ENCODE results near the gene RSRC1. TPM values are rescaled to one million over a fixed set of nuclear protein-coding genes. Genes with fewer than 3 reads are reported as not detected.

The RSRC1 gene
- total RNA-seq, 1 donor from 2014 or later = 28.5 TPM

DNA sequence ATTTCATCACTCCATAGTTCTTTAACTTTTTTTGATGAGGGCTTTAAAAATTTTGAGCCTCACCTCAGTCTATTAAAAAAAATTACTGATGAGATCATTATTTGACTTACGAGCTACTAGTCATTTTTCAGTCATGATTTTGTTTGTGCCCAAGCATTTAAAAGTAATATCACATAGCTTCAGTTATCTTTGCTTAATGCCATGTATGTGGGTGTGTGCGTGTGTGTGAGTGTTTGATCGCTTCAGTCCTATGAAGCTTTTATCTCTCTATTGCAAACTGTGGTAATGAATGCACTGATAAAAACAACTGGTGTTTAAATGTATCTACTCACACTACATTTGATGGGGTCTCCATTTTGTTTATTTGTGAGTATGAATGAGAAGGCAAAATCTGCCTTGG is 49.8 kb downstream of the RSRC1 start:
- DNase-seq (ENCODE audit: low read depth) = peak; percentile 23
- no peak for TF ChIP-seq EZH2 (IDR thresholded peaks at IDR 0.05; ENCODE audit: insufficient read depth, low read length)
- TF ChIP-seq, protein P1, sequence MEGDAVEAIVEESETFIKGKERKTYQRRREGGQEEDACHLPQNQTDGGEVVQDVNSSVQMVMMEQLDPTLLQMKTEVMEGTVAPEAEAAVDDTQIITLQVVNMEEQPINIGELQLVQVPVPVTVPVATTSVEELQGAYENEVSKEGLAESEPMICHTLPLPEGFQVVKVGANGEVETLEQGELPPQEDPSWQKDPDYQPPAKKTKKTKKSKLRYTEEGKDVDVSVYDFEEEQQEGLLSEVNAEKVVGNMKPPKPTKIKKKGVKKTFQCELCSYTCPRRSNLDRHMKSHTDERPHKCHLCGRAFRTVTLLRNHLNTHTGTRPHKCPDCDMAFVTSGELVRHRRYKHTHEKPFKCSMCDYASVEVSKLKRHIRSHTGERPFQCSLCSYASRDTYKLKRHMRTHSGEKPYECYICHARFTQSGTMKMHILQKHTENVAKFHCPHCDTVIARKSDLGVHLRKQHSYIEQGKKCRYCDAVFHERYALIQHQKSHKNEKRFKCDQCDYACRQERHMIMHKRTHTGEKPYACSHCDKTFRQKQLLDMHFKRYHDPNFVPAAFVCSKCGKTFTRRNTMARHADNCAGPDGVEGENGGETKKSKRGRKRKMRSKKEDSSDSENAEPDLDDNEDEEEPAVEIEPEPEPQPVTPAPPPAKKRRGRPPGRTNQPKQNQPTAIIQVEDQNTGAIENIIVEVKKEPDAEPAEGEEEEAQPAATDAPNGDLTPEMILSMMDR (IDR thresholded peaks at IDR 0.05; ENCODE audit: insufficient read depth, low read depth, low read length) = no peak
- Histone ChIP-seq H3K4me2 (ENCODE audit: low read length) (no peak overlapping the region), H3K27me3 (ENCODE audit: insufficient read depth, low read length) (no peaks in the 10 kb centered on the region), H3K79me2 (ENCODE audit: insufficient read depth, low read length) (no peaks in the 10 kb centered on the region), H3K4me3 (ENCODE audit: insufficient read depth, low read depth, low read length) (no peak overlapping the region), H3K9ac (ENCODE audit: low read length) (no peak overlapping the region), H4K20me1 (ENCODE audit: insufficient read depth, low read length) (no peaks in the 10 kb centered on the region), H3K27ac (ENCODE audit: low read depth, low read length) (no peak overlapping the region), H3K9me3 (ENCODE audit: insufficient read depth, low read depth, low read length) (no peaks in the 10 kb centered on the region), H2AFZ (ENCODE audit: low read depth, low read length) (no peak overlapping the region), H3K36me3 (ENCODE audit: insufficient read depth, low read length) (no peaks in the 10 kb centered on the region), H3K4me1 (ENCODE audit: insufficient read depth, low read length) (peaks cover 10% of the 10 kb centered on the region)
- FAIRE-seq = no peak
- Mint-ChIP-seq H3K27me3 (ENCODE audit: low read depth, unreplicated experiment) (no peaks in the 10 kb centered on the region), H3K9me3 (ENCODE audit: unreplicated experiment) (peaks cover 9% of the 10 kb centered on the region), H3K4me1 (ENCODE audit: low read depth, unreplicated experiment) (peaks cover 11% of the 10 kb centered on the region), H3K27ac (ENCODE audit: unreplicated experiment) (no peak overlapping the region), H3K36me3 (ENCODE audit: low read depth, unreplicated experiment) (peaks cover 11% of the 10 kb centered on the region), H3K4me3 (ENCODE audit: unreplicated experiment) (no peak overlapping the region)

DNA sequence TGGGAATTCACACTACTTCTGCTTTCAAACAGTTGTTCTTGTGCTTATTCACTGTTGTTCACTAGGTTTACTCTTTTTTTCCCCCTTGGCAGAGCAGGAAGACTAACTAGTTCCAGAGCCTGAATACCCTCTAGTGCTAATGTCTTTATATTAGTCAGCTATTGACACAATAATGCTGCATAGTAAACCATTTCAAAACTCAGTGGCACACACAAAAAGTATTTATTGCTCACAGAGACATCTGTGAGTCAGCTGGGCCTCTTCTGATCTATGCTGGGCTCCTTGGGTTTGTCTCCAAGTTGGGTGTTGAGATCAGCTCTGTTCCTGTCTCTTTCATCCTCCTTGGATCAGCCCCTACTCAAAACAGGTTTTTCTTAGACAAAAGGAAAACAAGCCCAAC is 51.1 kb downstream of the RSRC1 start:
- H3K4me1 Mint-ChIP-seq (ENCODE audit: low read depth, unreplicated experiment) = peaks cover 16% of the 10 kb centered on the region
- TF ChIP-seq, protein P1 (IDR thresholded peaks at IDR 0.05; ENCODE audit: insufficient read depth, low read depth, low read length) = no peak
- TF ChIP-seq EZH2 (IDR thresholded peaks at IDR 0.05; ENCODE audit: insufficient read depth, low read length) = no peak
- FAIRE-seq (peak; percentile 71), DNase-seq (ENCODE audit: low read depth) (peak; percentile 70)
- Histone ChIP-seq H3K4me2 (ENCODE audit: low read length) (peak overlapping the region; percentile 17), H3K79me2 (ENCODE audit: insufficient read depth, low read length) (no peaks in the 10 kb centered on the region), H3K4me1 (ENCODE audit: insufficient read depth, low read length) (peaks cover 10% of the 10 kb centered on the region), H3K4me3 (ENCODE audit: insufficient read depth, low read depth, low read length) (no peak overlapping the region), H3K27ac (ENCODE audit: low read depth, low read length) (no peak overlapping the region), H3K36me3 (ENCODE audit: insufficient read depth, low read length) (no peaks in the 10 kb centered on the region), H3K9ac (ENCODE audit: low read length) (no peak overlapping the region), H2AFZ (ENCODE audit: low read depth, low read length) (no peak overlapping the region), H3K27me3 (ENCODE audit: insufficient read depth, low read length) (no peaks in the 10 kb centered on the region), H3K9me3 (ENCODE audit: insufficient read depth, low read depth, low read length) (no peaks in the 10 kb centered on the region), H4K20me1 (ENCODE audit: insufficient read depth, low read length) (no peaks in the 10 kb centered on the region)
- no peak overlapping the region for H3K27ac Mint-ChIP-seq (ENCODE audit: unreplicated experiment)
- peaks cover 5% of the 10 kb centered on the region for H3K36me3 Mint-ChIP-seq (ENCODE audit: low read depth, unreplicated experiment)
- H3K27me3 Mint-ChIP-seq (ENCODE audit: low read depth, unreplicated experiment) = no peaks in the 10 kb centered on the region
- no peak overlapping the region for H3K4me3 Mint-ChIP-seq (ENCODE audit: unreplicated experiment)
- peaks cover 7% of the 10 kb centered on the region for H3K9me3 Mint-ChIP-seq (ENCODE audit: unreplicated experiment)

DNA sequence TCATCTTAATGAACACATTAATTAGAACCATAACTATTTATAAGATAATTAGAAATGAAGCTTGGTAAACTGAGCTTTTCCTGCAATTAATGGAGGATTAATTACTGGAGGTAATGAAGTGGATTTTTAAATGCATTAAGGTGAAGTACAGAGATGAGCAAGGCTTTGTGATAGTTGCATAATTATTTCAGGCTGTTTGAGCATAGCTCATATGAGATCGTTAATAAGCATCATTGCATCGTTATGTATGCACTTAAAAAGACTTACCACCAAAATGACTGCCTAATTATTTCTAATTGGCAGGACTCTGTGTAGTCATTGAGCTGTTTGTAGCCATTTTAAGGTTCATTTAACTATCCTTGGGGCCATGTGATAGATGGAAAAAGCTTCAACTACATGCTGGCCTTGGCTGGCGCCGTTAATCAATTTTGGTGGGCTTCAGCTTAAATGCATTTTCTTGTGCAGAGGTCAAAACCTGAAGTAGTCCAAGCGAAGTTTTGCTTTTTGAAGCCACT is 55.3 kb downstream of the RSRC1 start:
- FAIRE-seq = no peak

More for the DNA sequence above, 55.3 kb downstream of the RSRC1 start:
- Histone ChIP-seq H3K9me3 (ENCODE audit: insufficient read depth, low read depth, low read length) (no peaks in the 10 kb centered on the region), H3K4me2 (ENCODE audit: low read length) (no peak overlapping the region), H2AFZ (ENCODE audit: low read depth, low read length) (no peak overlapping the region), H3K27ac (ENCODE audit: low read depth, low read length) (no peak overlapping the region), H3K79me2 (ENCODE audit: insufficient read depth, low read length) (no peaks in the 10 kb centered on the region), H3K27me3 (ENCODE audit: insufficient read depth, low read length) (no peaks in the 10 kb centered on the region), H3K4me3 (ENCODE audit: insufficient read depth, low read depth, low read length) (no peak overlapping the region), H3K9ac (ENCODE audit: low read length) (no peak overlapping the region), H3K36me3 (ENCODE audit: insufficient read depth, low read length) (no peaks in the 10 kb centered on the region), H4K20me1 (ENCODE audit: insufficient read depth, low read length) (peaks cover 5% of the 10 kb centered on the region), H3K4me1 (ENCODE audit: insufficient read depth, low read length) (peaks cover 31% of the 10 kb centered on the region)
- Mint-ChIP-seq H3K27ac (ENCODE audit: unreplicated experiment) (no peak overlapping the region), H3K9me3 (ENCODE audit: unreplicated experiment) (no peaks in the 10 kb centered on the region), H3K4me3 (ENCODE audit: unreplicated experiment) (no peak overlapping the region), H3K36me3 (ENCODE audit: low read depth, unreplicated experiment) (no peaks in the 10 kb centered on the region), H3K27me3 (ENCODE audit: low read depth, unreplicated experiment) (no peaks in the 10 kb centered on the region), H3K4me1 (ENCODE audit: low read depth, unreplicated experiment) (peaks cover 47% of the 10 kb centered on the region)
- DNase-seq (ENCODE audit: low read depth) = no peak
- no peak for TF ChIP-seq EZH2 (IDR thresholded peaks at IDR 0.05; ENCODE audit: insufficient read depth, low read length)
- TF ChIP-seq, protein P1 (IDR thresholded peaks at IDR 0.05; ENCODE audit: insufficient read depth, low read depth, low read length) = no peak

Measured in astrocyte (in vitro differentiated cells and primary cell).